Activated T-cell treated with anti-CD3 and anti-CD28 coated beads, Interleukin-2, amount 50 U/mL, for 24 hours (primary cell): Measurements from ENCODE around the gene FXYD5.
"Not testable (repeated sequence)": the region's sequence is repeated elsewhere in the genome, so short reads cannot be mapped to it uniquely, and the experiment has no call there.

ENCODE experiments used
- DNase-seq: peaks from one replicate; pipeline ENCODE4 v3.0.0-alpha.2; 2020
- H3K27ac Mint-ChIP-seq: 2 replicates; pipeline ENCODE4 v1.8.0; 2020; ENCODE audit warnings: mild to moderate bottlenecking, mixed read lengths
- H3K27me3 Mint-ChIP-seq: 2 replicates; pipeline ENCODE4 v1.8.0; 2020; ENCODE audit warnings: mixed read lengths
- H3K36me3 Mint-ChIP-seq: 2 replicates; pipeline ENCODE4 v1.8.0; 2020; ENCODE audit warnings: low read depth, mixed read lengths
- H3K4me1 Mint-ChIP-seq: 2 replicates; pipeline ENCODE4 v1.8.0; 2020; ENCODE audit warnings: low read depth, mixed read lengths
- H3K4me3 Mint-ChIP-seq: 2 replicates; pipeline ENCODE4 v1.8.0; 2020; ENCODE audit warnings: mild to moderate bottlenecking, moderate library complexity, mixed read lengths
- H3K9me3 Mint-ChIP-seq: 2 replicates; pipeline ENCODE4 v1.8.0; 2020; ENCODE audit warnings: mixed read lengths

The FXYD5 gene

GRCh38 chr19:35126624-35126959 is 27.9 kb upstream of the FXYD5 start:
- no peaks in the 10 kb centered on the region for H3K9me3 Mint-ChIP-seq
- no peak for DNase-seq
- H3K27ac Mint-ChIP-seq: no peak overlapping the region
- no peak overlapping the region for H3K4me3 Mint-ChIP-seq
- H3K27me3 Mint-ChIP-seq: no peaks in the 10 kb centered on the region
- H3K4me1 Mint-ChIP-seq: peaks cover 15% of the 10 kb centered on the region
- no peaks in the 10 kb centered on the region for H3K36me3 Mint-ChIP-seq

GRCh38 chr19:35127871-35128270 is 26.7 kb upstream of the FXYD5 start:
- Mint-ChIP-seq H3K9me3 (no peaks in the 10 kb centered on the region), H3K4me1 (peaks cover 15% of the 10 kb centered on the region), H3K27me3 (no peaks in the 10 kb centered on the region), H3K27ac (no peak overlapping the region), H3K4me3 (no peak overlapping the region), H3K36me3 (no peaks in the 10 kb centered on the region)
- DNase-seq: no peak

- Mint-ChIP-seq H3K4me3 (no peak overlapping the region), H3K4me1 (peaks cover 15% of the 10 kb centered on the region), H3K27me3 (no peaks in the 10 kb centered on the region), H3K27ac (no peak overlapping the region), H3K36me3 (no peaks in the 10 kb centered on the region), H3K9me3 (no peaks in the 10 kb centered on the region)
- DNase-seq: no peak
Observed at GRCh38 chr19:35128398-35129057, 26.0 kb upstream of the FXYD5 start.

GRCh38 chr19:35129724-35130274 is 24.7 kb upstream of the FXYD5 start:
- not testable (repeated sequence) for H3K4me3 Mint-ChIP-seq, H3K9me3 Mint-ChIP-seq, H3K27ac Mint-ChIP-seq, H3K27me3 Mint-ChIP-seq, H3K4me1 Mint-ChIP-seq, DNase-seq, H3K36me3 Mint-ChIP-seq

GRCh38 chr19:35130761-35131720 is 23.5 kb upstream of the FXYD5 start:
- no peak overlapping the region for H3K27ac Mint-ChIP-seq
- H3K36me3 Mint-ChIP-seq: no peaks in the 10 kb centered on the region
- H3K27me3 Mint-ChIP-seq: no peaks in the 10 kb centered on the region
- H3K4me1 Mint-ChIP-seq: peaks cover 6% of the 10 kb centered on the region
- H3K4me3 Mint-ChIP-seq: no peak overlapping the region
- DNase-seq: no peak
- no peaks in the 10 kb centered on the region for H3K9me3 Mint-ChIP-seq

GRCh38 chr19:35132254-35132653 is 22.3 kb upstream of the FXYD5 start:
- Mint-ChIP-seq H3K4me1 (peaks cover 8% of the 10 kb centered on the region), H3K9me3 (no peaks in the 10 kb centered on the region), H3K36me3 (no peaks in the 10 kb centered on the region), H3K27me3 (no peaks in the 10 kb centered on the region), H3K4me3 (no peak overlapping the region), H3K27ac (no peak overlapping the region)
- no peak for DNase-seq

GRCh38 chr19:35133826-35134225 is 20.7 kb upstream of the FXYD5 start:
- no peak overlapping the region for H3K27ac Mint-ChIP-seq

GRCh38 chr19:35134601-35135242 is 19.8 kb upstream of the FXYD5 start, which contains the start of gene LGI4:
Gene LGI4 (minus strand): TSS chr19:35135059. CDS start chr19:35134680, 379 bp downstream.
- Mint-ChIP-seq H3K9me3 (no peaks in the 10 kb centered on the region), H3K27me3 (no peaks in the 10 kb centered on the region), H3K4me3 (no peak within 1 kb of the TSS), H3K4me1 (peaks cover 9% of the 10 kb centered on the region), H3K27ac (no peak within 1 kb of the TSS), H3K36me3 (no peaks in the 10 kb centered on the region)
- no peak for DNase-seq

More at GRCh38 chr19:35133826-35134225, 20.7 kb upstream of the FXYD5 start:
- Mint-ChIP-seq H3K4me1 (peaks cover 9% of the 10 kb centered on the region), H3K27me3 (no peaks in the 10 kb centered on the region), H3K4me3 (no peak overlapping the region), H3K36me3 (no peaks in the 10 kb centered on the region), H3K9me3 (no peaks in the 10 kb centered on the region)
- DNase-seq: no peak

- peak; percentile 81 for DNase-seq
- H3K4me1 Mint-ChIP-seq: peaks cover 9% of the 10 kb centered on the region
- no peaks in the 10 kb centered on the region for H3K36me3 Mint-ChIP-seq
- H3K27ac Mint-ChIP-seq: no peak overlapping the region
- H3K9me3 Mint-ChIP-seq: no peaks in the 10 kb centered on the region
- no peaks in the 10 kb centered on the region for H3K27me3 Mint-ChIP-seq
- no peak overlapping the region for H3K4me3 Mint-ChIP-seq
Observed at GRCh38 chr19:35135389-35135909, 19.1 kb upstream of the FXYD5 start.

GRCh38 chr19:35136231-35136630 is 18.3 kb upstream of the FXYD5 start:
- Mint-ChIP-seq H3K27ac (no peak overlapping the region), H3K36me3 (no peaks in the 10 kb centered on the region), H3K4me3 (no peak overlapping the region), H3K4me1 (peaks cover 14% of the 10 kb centered on the region), H3K27me3 (no peaks in the 10 kb centered on the region), H3K9me3 (no peaks in the 10 kb centered on the region)
- no peak for DNase-seq

GRCh38 chr19:35136977-35137702 is 17.4 kb upstream of the FXYD5 start:
- Mint-ChIP-seq H3K36me3 (no peaks in the 10 kb centered on the region), H3K4me1 (peaks cover 23% of the 10 kb centered on the region), H3K9me3 (no peaks in the 10 kb centered on the region), H3K27ac (no peak overlapping the region), H3K4me3 (no peak overlapping the region), H3K27me3 (peaks cover 6% of the 10 kb centered on the region)
- no peak for DNase-seq

GRCh38 chr19:35138305-35138892 is 16.1 kb upstream of the FXYD5 start, which contains the start of gene FXYD1:
Gene FXYD1 (plus strand): TSS chr19:35138824. CDS start chr19:35140080, 1,256 bp downstream.
- H3K4me1 Mint-ChIP-seq: peaks cover 32% of the 10 kb centered on the region
- no peak within 1 kb of the TSS for H3K27ac Mint-ChIP-seq
- peaks cover 6% of the 10 kb centered on the region for H3K27me3 Mint-ChIP-seq
- H3K9me3 Mint-ChIP-seq: no peaks in the 10 kb centered on the region
- H3K36me3 Mint-ChIP-seq: no peaks in the 10 kb centered on the region
- no peak within 1 kb of the TSS for H3K4me3 Mint-ChIP-seq
- DNase-seq: no peak

GRCh38 chr19:35140207-35140961 is 14.2 kb upstream of the FXYD5 start:
- Mint-ChIP-seq H3K4me3 (no peak overlapping the region), H3K27ac (no peak overlapping the region), H3K36me3 (no peaks in the 10 kb centered on the region)

More at GRCh38 chr19:35140207-35140961, 14.2 kb upstream of the FXYD5 start:
- H3K27me3 Mint-ChIP-seq: peaks cover 6% of the 10 kb centered on the region
- no peak for DNase-seq
- peaks cover 44% of the 10 kb centered on the region for H3K4me1 Mint-ChIP-seq
- no peaks in the 10 kb centered on the region for H3K9me3 Mint-ChIP-seq
